ENCODE results near the gene PI16. TPM values are rescaled to one million over a fixed set of nuclear protein-coding genes. Genes with fewer than 3 reads are reported as not detected.
"Not testable (repeated sequence)": the region's sequence is repeated elsewhere in the genome, so short reads cannot be mapped to it uniquely, and the experiment has no call there.

Gene PI16
- total RNA-seq, 2 donors from 2014 or later = not detected

DNA sequence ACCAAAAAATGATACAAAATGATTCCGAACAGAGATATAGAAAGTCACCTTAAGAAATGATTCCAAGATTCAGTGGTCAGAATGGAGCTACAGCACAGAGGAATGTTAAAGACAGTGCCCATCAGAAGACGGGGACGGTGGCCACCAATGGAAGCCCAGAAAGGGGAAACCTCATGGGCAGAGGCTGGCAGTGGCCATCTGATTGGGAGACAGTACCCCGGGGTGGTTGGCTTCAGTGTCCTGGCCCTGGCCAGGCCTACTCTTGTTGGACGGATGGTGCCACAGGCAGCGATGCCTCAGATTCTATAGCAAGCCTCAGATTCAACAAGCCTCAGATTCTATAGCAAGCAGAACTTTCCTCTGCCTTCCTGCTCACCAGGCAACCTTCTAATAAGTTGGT lies 16.6 kb upstream of the PI16 start:
- peaks cover 9 to 18% of the 10 kb centered on the region in 2 donors for H3K27me3 Mint-ChIP-seq
- ATAC-seq = no peak
- no peaks in the 10 kb centered on the region for H3K9me3 Mint-ChIP-seq
- no peaks in the 10 kb centered on the region for H3K4me1 Mint-ChIP-seq (ENCODE audit: low read depth in 2 of 2)
- H3K4me3 Mint-ChIP-seq = no peak overlapping the region
- no peak for DNase-seq (ENCODE audit: low spot score)
- no peaks in the 10 kb centered on the region for H3K36me3 Mint-ChIP-seq
- H3K27ac Mint-ChIP-seq = no peak overlapping the region

DNA sequence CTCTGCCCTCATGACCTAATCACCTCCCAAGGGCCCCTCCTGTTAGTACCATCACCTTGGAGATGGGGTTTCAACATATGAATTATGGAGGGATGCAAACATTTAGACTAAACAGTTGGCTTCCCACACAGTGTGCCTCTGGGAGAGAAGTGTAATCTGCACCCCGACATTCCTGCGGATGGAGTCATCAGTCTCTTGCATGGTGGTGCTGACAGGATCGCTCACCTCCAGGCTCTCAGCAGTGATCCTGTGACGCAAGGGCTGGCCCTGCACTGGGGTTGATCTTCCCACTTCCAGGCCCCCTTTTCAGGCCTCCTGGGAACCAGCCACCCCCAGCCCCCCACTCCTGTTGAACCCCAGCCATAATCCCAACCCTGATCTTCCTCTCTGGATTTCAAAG lies 16.0 kb upstream of the PI16 start:
- no peaks in the 10 kb centered on the region for H3K4me1 Mint-ChIP-seq (ENCODE audit: low read depth in 2 of 2)
- H3K9me3 Mint-ChIP-seq = no peaks in the 10 kb centered on the region
- no peak overlapping the region for H3K4me3 Mint-ChIP-seq
- H3K36me3 Mint-ChIP-seq = no peaks in the 10 kb centered on the region
- DNase-seq (ENCODE audit: low spot score) (no peak), ATAC-seq (no peak)
- peaks cover 16 to 22% of the 10 kb centered on the region in 2 donors for H3K27me3 Mint-ChIP-seq
- H3K27ac Mint-ChIP-seq = no peak overlapping the region

DNA sequence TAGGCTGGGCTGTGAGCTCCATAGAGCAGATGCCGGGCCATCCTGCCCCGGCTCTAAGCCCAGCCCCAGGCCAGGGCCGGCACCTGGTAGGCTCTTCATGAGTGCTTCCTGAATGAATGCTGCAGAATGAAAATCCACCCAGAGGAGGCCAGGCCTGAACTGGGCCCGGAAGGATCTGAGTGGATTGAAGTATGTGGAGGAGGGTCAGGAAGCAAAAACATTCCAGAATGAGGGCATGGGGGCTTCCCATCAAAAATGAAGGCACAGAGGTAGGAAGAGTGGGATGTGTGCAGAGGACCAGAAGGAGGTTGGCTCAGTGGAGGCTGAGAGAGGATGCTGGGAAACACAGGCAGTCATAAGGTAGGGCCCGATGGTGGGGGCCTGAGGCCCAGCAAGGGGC lies 15.5 kb upstream of the PI16 start:
- not testable (repeated sequence) for H3K27ac Mint-ChIP-seq; H3K36me3 Mint-ChIP-seq; ATAC-seq; H3K4me1 Mint-ChIP-seq (ENCODE audit: low read depth in 2 of 2); DNase-seq (ENCODE audit: low spot score); H3K9me3 Mint-ChIP-seq; H3K4me3 Mint-ChIP-seq
- H3K27me3 Mint-ChIP-seq = peaks cover 17 to 23% of the 10 kb centered on the region in 2 donors

DNA sequence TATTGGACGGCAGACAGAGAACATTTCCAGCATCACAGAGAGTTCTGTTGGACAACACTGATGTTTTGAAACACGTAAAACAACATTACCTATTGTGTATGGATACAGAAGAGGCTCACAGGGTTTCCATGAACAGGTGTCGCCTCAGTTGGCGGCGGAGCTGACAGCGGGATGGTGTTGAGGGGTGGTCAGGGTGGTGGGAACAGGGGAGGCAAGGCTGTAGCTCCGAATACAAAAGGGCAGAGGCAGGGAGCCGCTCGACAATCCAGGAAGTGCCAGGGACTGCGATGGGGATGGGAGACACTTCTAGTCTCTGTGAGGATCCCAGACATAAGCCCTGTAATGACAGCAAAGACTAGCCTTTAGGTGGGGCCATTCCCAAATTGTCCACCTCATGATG lies 14.5 kb upstream of the PI16 start:
- H3K36me3 Mint-ChIP-seq = no peaks in the 10 kb centered on the region
- H3K27ac Mint-ChIP-seq = no peak overlapping the region
- ATAC-seq (no peak), DNase-seq (ENCODE audit: low spot score) (no peak)
- no peak overlapping the region for H3K4me3 Mint-ChIP-seq
- no peaks in the 10 kb centered on the region for H3K9me3 Mint-ChIP-seq
- H3K4me1 Mint-ChIP-seq (ENCODE audit: low read depth in 2 of 2) = no peaks in the 10 kb centered on the region
- H3K27me3 Mint-ChIP-seq = peaks cover 17 to 23% of the 10 kb centered on the region in 2 donors

DNA sequence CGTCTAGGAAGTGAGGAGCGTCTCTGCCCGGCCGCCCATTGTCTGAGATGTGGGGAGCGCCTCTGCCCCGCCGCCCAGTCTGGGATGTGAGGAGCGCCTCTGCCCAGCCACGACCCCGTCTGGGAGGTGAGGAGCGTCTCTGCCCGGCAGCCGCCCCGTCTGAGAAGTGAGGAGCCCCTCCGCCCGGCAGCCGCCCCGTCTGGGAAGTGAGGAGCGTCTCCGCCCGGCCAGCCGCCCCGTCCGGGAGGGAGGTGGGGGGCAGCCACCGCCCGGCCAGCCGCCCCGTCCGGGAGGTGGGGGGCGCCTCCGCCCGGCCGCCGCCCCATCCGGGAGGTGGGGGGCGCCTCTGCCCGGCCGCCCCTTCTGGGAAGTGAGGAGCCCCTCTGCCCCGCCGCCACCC lies 13.0 kb upstream of the PI16 start:
- ATAC-seq; H3K9me3 Mint-ChIP-seq; H3K4me1 Mint-ChIP-seq (ENCODE audit: low read depth in 2 of 2); H3K36me3 Mint-ChIP-seq; H3K27ac Mint-ChIP-seq; DNase-seq (ENCODE audit: low spot score); H3K4me3 Mint-ChIP-seq: not testable (repeated sequence)
- peaks cover 8 to 16% of the 10 kb centered on the region in 2 donors for H3K27me3 Mint-ChIP-seq

DNA sequence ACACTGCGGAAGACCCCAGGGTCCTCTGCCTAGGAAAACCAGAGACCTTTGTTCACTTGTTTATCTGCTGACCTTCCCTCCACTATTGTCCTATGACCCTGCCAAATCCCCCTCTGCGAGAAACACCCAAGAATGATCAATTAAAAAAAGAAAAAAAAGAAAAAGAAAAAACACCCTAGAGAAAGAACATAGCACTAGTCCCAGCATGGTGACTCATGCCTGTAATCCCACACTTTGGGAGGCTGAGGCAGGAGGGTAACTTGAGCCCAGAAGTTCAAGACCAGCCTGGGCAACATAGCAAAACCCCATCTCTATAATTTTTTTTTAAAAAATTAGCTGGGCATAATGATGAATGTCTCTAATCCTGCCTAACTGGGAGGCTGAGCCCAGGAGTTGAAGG lies 12.2 kb upstream of the PI16 start:
- peaks cover 8 to 18% of the 10 kb centered on the region in 2 donors for H3K27me3 Mint-ChIP-seq
- not testable (repeated sequence) for H3K4me1 Mint-ChIP-seq (ENCODE audit: low read depth in 2 of 2); H3K36me3 Mint-ChIP-seq; H3K9me3 Mint-ChIP-seq; ATAC-seq; DNase-seq (ENCODE audit: low spot score); H3K27ac Mint-ChIP-seq; H3K4me3 Mint-ChIP-seq

DNA sequence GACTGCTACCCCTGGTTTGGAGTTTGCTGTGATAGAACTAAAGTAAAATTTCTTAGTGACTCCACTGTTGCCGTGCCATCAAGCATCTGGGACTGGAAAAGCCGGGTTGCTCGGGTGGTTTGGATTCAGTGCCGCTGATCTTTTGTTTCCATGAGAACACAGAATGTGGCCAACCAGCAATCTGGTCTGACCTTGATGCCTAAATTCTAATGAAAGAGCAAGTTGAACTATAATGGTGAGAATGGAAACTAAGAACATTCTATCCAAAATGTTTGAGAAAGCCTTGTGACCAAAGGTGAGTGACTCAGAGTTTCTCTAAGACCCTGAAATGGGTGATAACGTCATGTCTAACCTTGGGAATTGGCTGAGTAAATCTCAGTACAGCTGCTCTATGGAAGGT lies 9.9 kb upstream of the PI16 start:
- Mint-ChIP-seq H3K4me3 (no peak overlapping the region), H3K27me3 (peaks cover 13 to 29% of the 10 kb centered on the region in 2 donors), H3K9me3 (no peaks in the 10 kb centered on the region), H3K4me1 (ENCODE audit: low read depth in 2 of 2) (peaks cover 0 to 2% of the 10 kb centered on the region in 2 donors), H3K36me3 (no peaks in the 10 kb centered on the region), H3K27ac (no peak overlapping the region)
- DNase-seq (ENCODE audit: low spot score) (no peak), ATAC-seq (no peak)

DNA sequence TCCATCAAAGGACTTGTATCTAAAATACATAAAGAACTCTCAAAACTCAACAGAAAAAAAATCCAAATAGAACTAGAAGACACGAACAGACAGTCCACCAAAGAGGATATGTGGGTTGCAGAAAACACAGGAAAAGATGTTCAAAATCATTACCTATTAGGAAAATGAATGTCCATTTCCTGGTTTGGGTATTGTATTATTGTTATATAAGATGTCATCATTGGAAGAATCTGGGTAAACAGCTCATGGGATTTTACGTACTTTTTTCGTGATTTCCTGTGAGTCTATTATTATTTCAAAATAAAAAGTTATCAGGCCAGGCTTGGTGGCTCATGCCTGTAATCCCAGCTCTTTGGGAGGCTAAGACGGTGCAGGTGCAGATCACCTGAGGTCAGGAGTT lies 9.2 kb upstream of the PI16 start:
- Mint-ChIP-seq H3K27ac (no peak overlapping the region), H3K4me1 (ENCODE audit: low read depth in 2 of 2) (peaks cover 0 to 2% of the 10 kb centered on the region in 2 donors), H3K4me3 (no peak overlapping the region), H3K27me3 (peaks cover 19 to 34% of the 10 kb centered on the region in 2 donors), H3K9me3 (no peaks in the 10 kb centered on the region), H3K36me3 (no peaks in the 10 kb centered on the region)
- ATAC-seq (no peak), DNase-seq (ENCODE audit: low spot score) (no peak)

DNA sequence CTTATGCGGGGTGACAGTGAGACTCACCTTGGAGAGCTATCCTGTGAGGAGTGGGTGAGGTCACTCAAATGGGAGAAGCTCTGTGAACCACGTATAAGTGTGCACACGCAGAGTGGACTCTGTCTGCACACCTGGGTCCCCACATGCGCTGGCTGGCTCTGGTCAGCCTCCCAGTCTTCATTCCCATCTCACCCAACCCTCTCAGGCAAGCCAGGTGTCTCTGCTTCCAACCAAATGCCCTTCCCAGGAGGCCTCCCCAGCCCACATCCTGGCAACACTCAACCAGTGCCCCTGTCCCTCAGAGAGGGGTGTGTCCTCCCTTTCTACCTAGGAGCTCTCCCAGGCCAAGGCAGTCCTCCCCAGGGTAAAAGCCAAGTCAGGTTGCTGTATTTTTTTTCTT lies 8.0 kb upstream of the PI16 start:
- H3K27ac Mint-ChIP-seq = no peak overlapping the region

DNA sequence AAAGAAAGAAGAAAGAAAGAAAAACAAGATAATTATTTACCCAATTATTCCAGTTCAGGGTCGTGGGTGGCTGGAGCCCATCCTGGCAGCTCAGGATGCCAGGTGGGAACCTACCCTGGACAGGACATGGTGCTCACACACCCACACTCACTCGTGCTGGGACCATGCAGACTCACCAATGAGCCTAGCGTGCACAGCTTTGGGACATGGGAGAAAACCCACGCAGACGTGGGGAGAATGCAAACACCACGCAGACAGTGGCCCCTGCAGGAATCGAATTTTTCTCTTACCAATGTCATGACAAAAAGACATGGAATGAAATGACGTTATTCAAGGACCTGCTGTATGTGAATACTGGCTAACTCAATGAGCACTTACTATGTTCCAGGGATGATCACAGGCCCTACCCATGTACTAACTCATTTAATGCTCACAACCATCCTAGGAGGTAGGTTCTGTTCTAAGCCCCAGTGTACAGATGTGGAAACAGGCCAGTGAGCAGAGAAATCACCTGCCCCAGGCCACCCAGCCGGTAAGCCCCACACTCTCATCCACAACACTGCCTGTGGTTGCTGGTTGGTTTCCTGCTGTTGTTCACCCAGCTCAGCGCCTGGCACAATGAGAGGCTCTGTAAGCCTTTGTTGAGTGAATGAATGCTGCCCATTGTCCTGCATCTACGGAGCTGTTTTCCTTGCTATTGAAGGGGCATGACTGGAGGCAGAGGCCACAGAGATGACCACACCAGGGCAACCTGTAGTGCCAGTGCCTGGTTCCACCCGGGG lies 6.8 kb upstream of the PI16 start:
- ATAC-seq = no peak
- Mint-ChIP-seq H3K4me1 (ENCODE audit: low read depth in 2 of 2) (peaks cover 0 to 2% of the 10 kb centered on the region in 2 donors), H3K4me3 (no peak overlapping the region), H3K36me3 (no peaks in the 10 kb centered on the region), H3K9me3 (no peaks in the 10 kb centered on the region), H3K27ac (no peak overlapping the region), H3K27me3 (peaks cover 21 to 36% of the 10 kb centered on the region in 2 donors)
- no peak for DNase-seq (ENCODE audit: low spot score)

More for the DNA sequence above, 8.0 kb upstream of the PI16 start:
- Mint-ChIP-seq H3K36me3 (no peaks in the 10 kb centered on the region), H3K4me3 (no peak overlapping the region), H3K27me3 (peaks cover 21 to 36% of the 10 kb centered on the region in 2 donors), H3K4me1 (ENCODE audit: low read depth in 2 of 2) (peaks cover 0 to 2% of the 10 kb centered on the region in 2 donors), H3K9me3 (no peaks in the 10 kb centered on the region)
- ATAC-seq (no peak), DNase-seq (ENCODE audit: low spot score) (no peak)

DNA sequence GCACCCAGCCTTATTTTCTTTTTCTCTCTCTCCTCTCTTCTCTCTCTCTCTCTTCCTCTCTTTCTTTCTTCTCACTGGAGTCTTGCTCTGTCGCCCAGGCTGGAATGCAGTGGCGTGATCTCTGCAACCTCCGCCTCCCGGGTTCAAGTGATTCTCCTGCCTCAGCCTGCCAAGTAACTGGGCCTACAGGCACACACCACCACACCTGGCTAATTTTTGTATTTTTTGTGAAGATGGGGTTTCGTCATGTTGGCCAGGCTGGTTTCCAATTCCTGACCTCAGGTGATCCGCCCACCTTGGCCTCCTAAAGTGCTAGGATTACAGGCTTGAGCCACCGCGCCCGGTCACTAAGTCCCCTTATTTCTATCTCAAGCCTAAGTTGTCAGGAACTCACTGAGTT lies 5.5 kb upstream of the PI16 start:
- not testable (repeated sequence) for H3K4me1 Mint-ChIP-seq (ENCODE audit: low read depth in 2 of 2); H3K36me3 Mint-ChIP-seq; H3K27ac Mint-ChIP-seq

DNA sequence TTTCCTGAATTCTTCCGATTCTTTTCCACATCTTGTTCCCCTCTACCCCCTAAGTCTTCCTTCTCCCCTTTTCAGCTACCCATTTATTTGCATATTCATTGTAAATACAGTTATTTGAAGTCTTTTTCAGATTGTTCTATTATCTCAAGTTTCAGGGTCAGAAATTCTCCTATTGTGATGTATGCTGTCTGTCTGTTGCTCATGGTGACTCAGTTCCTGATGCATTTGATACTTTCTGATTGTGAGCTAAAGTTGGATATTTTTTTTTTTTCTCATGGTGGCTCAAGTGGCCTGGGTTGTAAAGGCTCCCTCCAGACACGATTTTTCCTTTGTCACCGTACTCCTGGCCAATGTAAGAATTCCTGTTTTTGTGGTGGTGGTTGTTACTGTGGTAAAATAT lies 4.9 kb upstream of the PI16 start:
- Mint-ChIP-seq H3K36me3 (no peaks in the 10 kb centered on the region), H3K4me3 (no peak overlapping the region), H3K4me1 (ENCODE audit: low read depth in 2 of 2) (peaks cover 13 to 16% of the 10 kb centered on the region in 2 donors), H3K27ac (no peak overlapping the region), H3K27me3 (peaks cover 24 to 41% of the 10 kb centered on the region in 2 donors), H3K9me3 (no peaks in the 10 kb centered on the region)
- DNase-seq (ENCODE audit: low spot score) = no peak
- ATAC-seq = no peak

More for the DNA sequence above, 5.5 kb upstream of the PI16 start:
- ATAC-seq; H3K9me3 Mint-ChIP-seq; DNase-seq (ENCODE audit: low spot score); H3K4me3 Mint-ChIP-seq: not testable (repeated sequence)
- H3K27me3 Mint-ChIP-seq = peaks cover 20 to 37% of the 10 kb centered on the region in 2 donors

DNA sequence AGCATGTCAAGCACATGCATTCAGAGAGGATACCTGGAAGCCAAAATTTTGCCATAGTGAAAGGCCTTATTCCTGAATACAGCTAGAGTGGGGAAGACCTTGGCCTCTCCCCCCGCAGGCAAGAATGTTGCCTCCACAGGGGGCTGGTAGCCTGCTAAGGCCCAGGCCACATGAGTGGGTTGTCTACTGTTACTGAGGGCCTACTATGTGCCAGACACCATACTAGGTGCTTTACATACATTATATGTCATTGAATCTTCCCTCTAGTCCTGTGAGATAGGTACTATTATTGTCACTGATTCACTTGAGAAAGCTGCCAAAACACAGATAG lies 642 bp upstream of the PI16 start:
- DNase-seq (ENCODE audit: low spot score) (no peak), ATAC-seq (no peak)
- Mint-ChIP-seq H3K27me3 (peaks cover 24 to 46% of the 10 kb centered on the region in 2 donors), H3K9me3 (no peaks in the 10 kb centered on the region), H3K36me3 (no peaks in the 10 kb centered on the region), H3K4me3 (no peak overlapping the region), H3K27ac (peak overlapping the region in 1 of 2 donors; percentile 49), H3K4me1 (ENCODE audit: low read depth in 2 of 2) (peaks cover 26 to 29% of the 10 kb centered on the region in 2 donors)

DNA sequence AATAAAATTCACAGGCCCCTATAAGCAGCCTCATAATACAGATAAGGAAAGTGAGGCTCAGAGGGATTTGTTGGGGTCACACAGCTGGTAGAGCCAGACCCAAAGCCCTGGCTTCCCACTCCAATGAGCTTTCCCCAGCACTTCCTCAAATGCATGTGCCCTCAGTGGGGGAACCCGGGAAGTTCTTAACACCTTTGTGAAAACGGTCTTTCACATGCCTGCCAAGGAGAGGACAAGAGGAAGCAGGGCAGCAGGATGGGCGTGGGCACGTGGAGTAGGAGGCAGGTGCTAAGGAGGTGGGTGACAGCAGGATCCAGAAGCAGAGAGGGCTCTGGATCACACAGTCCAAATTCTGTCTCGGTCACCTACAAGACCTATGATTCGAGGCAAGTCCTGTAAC lies 598 bp downstream of the PI16 start:
- no peaks in the 10 kb centered on the region for H3K36me3 Mint-ChIP-seq
- no peaks in the 10 kb centered on the region for H3K9me3 Mint-ChIP-seq
- H3K27ac Mint-ChIP-seq = peak overlapping the region; percentile 12 to 23
- H3K4me1 Mint-ChIP-seq (ENCODE audit: low read depth in 2 of 2) = peaks cover 26 to 29% of the 10 kb centered on the region in 2 donors
- ATAC-seq = no peak
- peaks cover 14 to 35% of the 10 kb centered on the region in 2 donors for H3K27me3 Mint-ChIP-seq
- H3K4me3 Mint-ChIP-seq = peak overlapping the region; percentile 11
- no peak for DNase-seq (ENCODE audit: low spot score)
